GM12872 (cell line): ENCODE results near the gene TTC23L.

Experiments
- TF ChIP-seq, protein P1 (sequence below): IDR thresholded peaks from 3 replicates; pipeline ENCODE4 v1.5.1; 2011; ENCODE audit warnings: low read depth, mild to moderate bottlenecking, low read length, moderate library complexity; ENCODE audit not compliant: insufficient read depth

TTC23L gene, protein sequence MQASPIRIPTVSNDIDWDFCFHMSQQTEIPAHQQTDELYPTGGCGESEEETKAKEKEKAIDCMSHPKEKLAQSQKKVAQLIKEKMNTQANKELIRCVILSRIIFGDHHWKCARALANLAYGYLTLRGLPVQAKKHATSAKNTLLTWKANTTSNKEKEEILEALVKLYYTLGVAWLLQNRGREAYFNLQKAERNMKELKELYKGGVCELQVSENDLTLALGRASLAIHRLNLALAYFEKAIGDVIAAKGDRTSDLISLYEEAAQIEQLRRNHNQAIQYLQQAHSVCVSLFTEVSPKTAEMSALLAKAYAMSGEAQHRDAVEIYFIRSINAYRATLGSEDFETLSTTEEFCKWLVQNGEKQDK

GRCh38 chr5:34838785-34839714, at the start of gene TTC23L:
TTC23L (plus strand) TSS chr5:34839164; CDS start chr5:34840672, 1,508 bp downstream.
- TF ChIP-seq, protein P1, sequence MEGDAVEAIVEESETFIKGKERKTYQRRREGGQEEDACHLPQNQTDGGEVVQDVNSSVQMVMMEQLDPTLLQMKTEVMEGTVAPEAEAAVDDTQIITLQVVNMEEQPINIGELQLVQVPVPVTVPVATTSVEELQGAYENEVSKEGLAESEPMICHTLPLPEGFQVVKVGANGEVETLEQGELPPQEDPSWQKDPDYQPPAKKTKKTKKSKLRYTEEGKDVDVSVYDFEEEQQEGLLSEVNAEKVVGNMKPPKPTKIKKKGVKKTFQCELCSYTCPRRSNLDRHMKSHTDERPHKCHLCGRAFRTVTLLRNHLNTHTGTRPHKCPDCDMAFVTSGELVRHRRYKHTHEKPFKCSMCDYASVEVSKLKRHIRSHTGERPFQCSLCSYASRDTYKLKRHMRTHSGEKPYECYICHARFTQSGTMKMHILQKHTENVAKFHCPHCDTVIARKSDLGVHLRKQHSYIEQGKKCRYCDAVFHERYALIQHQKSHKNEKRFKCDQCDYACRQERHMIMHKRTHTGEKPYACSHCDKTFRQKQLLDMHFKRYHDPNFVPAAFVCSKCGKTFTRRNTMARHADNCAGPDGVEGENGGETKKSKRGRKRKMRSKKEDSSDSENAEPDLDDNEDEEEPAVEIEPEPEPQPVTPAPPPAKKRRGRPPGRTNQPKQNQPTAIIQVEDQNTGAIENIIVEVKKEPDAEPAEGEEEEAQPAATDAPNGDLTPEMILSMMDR = no peak

DNA sequence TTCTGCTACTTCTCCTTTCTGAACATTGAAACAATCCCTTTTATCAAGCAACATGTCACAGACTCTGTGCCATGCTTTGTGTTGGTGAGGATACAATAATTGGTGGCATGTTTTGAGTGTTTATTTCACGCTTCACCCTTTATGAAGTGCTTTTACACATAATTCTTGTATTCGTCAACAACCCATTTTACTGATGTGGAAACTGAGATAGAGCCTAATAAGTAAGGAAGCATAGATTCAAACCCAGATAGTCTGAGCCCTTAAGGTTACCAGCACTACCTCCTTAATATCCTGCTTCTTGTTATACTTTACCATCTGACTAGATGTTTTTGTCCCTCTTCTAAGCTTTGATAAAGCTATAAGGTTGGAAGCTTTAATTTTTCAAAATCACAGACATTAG, 49.3 kb upstream of the TTC23L start:
- TF ChIP-seq, protein P1 = no peak

DNA sequence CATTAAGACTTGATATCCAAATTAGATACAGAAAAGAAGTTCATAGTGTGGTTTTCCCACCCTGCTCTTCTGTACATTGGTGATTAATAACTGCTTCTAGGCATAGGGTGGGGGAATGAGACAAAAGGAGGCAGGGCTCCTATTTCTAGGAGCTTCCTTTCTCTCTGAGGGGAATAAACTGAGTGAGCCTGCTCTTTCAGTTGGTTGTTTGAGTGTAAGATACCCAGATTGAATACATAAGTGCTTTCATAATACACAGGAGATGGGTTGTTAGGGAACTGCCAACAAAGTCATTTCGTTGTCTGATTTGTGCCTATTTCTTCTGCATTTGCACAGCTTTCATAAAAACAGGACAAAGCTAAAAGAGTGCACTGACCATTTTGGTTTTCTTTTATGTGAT, 48.9 kb upstream of the TTC23L start:
- TF ChIP-seq, protein P1 = no peak

GRCh38 chr5:34791761-34792244, 47.2 kb upstream of the TTC23L start:
- TF ChIP-seq, protein P1 = no peak

- TF ChIP-seq, protein P1 = no peak
Observed at GRCh38 chr5:34802834-34803563, 36.0 kb upstream of the TTC23L start.

DNA sequence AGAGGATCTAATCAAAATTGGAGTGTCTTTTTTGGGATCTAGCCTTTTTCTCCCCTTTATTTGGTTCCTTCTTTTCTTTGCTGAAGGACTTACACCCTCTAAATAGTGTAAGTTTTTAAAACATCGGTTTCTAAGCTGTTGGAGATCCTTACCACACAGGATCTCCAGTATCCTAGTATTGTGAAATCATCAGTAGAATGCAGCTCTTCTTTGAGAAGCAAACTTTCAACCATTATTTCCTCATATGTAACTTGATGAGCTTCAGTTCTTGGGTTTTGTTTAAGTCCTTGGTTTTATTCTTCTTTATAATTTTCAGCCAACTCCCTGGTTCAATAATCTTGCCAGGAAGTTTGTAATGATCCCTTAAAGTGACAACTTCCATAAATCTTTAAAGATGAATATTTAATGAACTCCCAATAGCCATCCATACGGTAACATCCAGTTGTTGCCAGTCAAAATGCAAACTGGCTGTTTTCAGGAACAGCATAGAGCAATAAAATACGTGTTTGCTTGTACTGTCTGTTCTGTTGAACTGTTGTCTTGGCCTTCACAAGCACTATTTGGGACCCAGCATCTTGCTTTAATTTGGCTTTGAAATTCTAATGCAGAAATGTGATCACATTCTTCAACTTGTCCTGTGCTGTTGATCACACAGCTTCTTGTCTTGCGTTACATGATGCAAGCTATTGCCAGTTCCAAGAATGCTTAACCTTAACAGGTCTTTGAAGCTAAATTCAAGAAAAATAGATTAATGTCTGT, 34.8 kb upstream of the TTC23L start:
- TF ChIP-seq, protein P1 = no peak
